OCI-LY1 (cell line): ENCODE measurements around the gene ODAD3.
"Not testable (repeated sequence)": the region's sequence is repeated elsewhere in the genome, so short reads cannot be mapped to it uniquely, and the experiment has no call there.

Experiments
- EZH2 ChIP-seq: fragments of 200-600 bp; sonication (generic), shearing (Covaris generic); IDR thresholded peaks from 2 replicates; pipeline ENCODE4 v1.8.0; 2017; ENCODE audit warnings: borderline replicate concordance, mixed run types, mild to moderate bottlenecking, antibody characterized with exemption, low read length, moderate library complexity, mixed read lengths
- TF ChIP-seq, protein P1 (sequence below): fragments of 200-600 bp; sonication (generic), shearing (Covaris generic); IDR thresholded peaks from 2 replicates; pipeline ENCODE4 v1.5.1; 2017; ENCODE audit warnings: mild to moderate bottlenecking, antibody characterized with exemption, low read length, moderate library complexity, mixed read lengths

GRCh38 chr19:11379269-11379845 lies 55.6 kb downstream of the ODAD3 start:
- TF ChIP-seq EZH2 = not testable (repeated sequence)
- TF ChIP-seq, protein P1, sequence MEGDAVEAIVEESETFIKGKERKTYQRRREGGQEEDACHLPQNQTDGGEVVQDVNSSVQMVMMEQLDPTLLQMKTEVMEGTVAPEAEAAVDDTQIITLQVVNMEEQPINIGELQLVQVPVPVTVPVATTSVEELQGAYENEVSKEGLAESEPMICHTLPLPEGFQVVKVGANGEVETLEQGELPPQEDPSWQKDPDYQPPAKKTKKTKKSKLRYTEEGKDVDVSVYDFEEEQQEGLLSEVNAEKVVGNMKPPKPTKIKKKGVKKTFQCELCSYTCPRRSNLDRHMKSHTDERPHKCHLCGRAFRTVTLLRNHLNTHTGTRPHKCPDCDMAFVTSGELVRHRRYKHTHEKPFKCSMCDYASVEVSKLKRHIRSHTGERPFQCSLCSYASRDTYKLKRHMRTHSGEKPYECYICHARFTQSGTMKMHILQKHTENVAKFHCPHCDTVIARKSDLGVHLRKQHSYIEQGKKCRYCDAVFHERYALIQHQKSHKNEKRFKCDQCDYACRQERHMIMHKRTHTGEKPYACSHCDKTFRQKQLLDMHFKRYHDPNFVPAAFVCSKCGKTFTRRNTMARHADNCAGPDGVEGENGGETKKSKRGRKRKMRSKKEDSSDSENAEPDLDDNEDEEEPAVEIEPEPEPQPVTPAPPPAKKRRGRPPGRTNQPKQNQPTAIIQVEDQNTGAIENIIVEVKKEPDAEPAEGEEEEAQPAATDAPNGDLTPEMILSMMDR = not testable (repeated sequence)
